Measurements from ENCODE around the gene GRAMD1B.

GRAMD1B gene

DNA sequence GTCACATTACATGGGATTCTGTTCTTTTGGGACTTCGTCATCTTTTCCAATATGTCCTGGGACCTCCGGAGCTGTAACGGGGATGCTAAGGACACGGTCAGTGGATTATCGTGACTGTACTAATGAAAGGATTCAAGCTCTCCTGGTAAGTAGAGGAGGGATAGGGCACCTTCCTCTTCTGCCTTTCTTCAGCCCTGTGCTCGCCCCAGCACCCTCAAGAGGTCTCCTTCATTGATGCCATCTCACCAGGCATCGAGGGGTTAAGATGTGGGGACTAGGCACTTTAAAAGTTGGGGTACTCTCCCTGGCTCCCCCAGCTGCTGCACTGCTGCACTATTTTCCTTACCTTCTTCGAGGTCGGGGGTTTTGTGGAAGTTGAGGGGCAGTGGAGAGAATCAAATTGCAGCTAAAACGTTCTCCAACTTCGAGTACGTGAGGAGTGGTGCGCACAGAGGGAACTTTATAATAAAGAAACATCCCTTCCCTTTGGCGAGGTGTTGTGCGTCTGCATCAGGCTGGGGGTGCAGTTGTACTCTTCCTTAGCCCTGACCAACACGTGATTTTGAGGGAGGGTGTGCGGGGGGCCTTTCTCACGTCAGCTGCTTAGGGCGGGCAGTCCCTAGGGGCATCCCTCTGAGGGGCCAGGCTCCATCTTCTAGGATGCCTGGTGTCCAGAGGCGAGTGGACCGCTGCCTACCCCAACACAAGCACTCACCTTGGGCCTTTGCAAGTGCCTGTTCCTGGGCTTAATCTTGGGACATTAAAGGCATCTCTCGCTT is 96.1 kb downstream of the GRAMD1B start:
- Histone ChIP-seq H3K9ac (ENCODE audit: low read length) (no peak overlapping the region), H3K4me3 (ENCODE audit: low read depth, low read length) (no peak overlapping the region)

DNA sequence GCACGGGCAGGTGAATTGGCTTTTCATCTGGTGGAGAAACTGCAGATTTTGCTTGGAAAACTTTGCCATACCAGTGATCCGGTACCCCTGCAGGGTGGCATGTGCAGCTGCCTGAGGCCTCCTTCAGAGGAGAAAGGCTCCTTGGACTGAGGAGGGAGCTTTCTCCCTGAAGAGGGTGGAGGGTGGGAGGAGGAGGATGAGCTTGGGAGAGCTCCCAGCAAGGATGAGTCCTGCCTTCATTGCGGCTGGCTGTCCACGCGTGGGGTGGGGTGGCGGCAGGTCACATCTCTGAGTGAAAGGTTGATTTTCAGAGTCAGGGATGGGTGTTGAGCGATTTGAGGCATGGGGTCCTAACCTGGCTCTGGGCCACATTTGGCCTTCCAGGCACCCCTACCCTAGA is 96.8 kb downstream of the GRAMD1B start:
- Histone ChIP-seq H3K36me3 (ENCODE audit: control insufficient read depth, insufficient read depth, low read length) (no peaks in the 10 kb centered on the region), H3K9ac (ENCODE audit: low read length) (no peak overlapping the region), H3K27ac (ENCODE audit: low read depth, low read length) (no peak overlapping the region), H3K4me1 (ENCODE audit: control insufficient read depth, insufficient read depth, low read length) (peaks cover 24% of the 10 kb centered on the region), H3K27me3 (ENCODE audit: control insufficient read depth, insufficient read depth, low read length) (no peaks in the 10 kb centered on the region), H3K4me3 (ENCODE audit: low read depth, low read length) (no peak overlapping the region), H3K9me3 (ENCODE audit: control insufficient read depth, insufficient read depth, low read depth, low read length) (no peaks in the 10 kb centered on the region)

More for the DNA sequence above, 96.1 kb downstream of the GRAMD1B start:
- Histone ChIP-seq H3K27me3 (ENCODE audit: control insufficient read depth, insufficient read depth, low read length) (no peaks in the 10 kb centered on the region), H3K36me3 (ENCODE audit: control insufficient read depth, insufficient read depth, low read length) (no peaks in the 10 kb centered on the region), H3K9me3 (ENCODE audit: control insufficient read depth, insufficient read depth, low read depth, low read length) (no peaks in the 10 kb centered on the region), H3K27ac (ENCODE audit: low read depth, low read length) (no peak overlapping the region), H3K4me1 (ENCODE audit: control insufficient read depth, insufficient read depth, low read length) (peaks cover 25% of the 10 kb centered on the region)

DNA sequence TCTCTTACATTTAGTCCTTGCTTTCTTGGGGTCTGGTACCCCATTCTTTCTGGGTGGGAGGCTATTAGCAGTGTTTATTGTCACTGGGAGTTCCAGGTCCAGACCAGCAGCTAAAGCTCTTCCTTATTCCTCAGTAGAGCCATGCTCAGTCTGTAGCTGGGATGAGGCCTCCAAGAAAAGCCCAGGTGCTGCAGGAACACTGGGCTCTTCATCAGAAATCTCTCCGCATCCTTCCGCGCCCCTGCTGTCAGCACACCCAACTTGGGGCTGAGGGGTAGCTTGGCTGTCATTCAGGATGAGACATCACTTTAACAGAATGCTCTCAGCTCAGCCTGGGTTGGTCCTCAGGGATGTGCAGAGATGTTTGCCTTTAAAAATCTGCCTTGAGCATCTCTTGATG is 97.5 kb downstream of the GRAMD1B start:
- Histone ChIP-seq H3K9ac (ENCODE audit: low read length) (no peak overlapping the region), H3K36me3 (ENCODE audit: control insufficient read depth, insufficient read depth, low read length) (no peaks in the 10 kb centered on the region), H3K4me1 (ENCODE audit: control insufficient read depth, insufficient read depth, low read length) (peaks cover 22% of the 10 kb centered on the region), H3K27me3 (ENCODE audit: control insufficient read depth, insufficient read depth, low read length) (no peaks in the 10 kb centered on the region), H3K9me3 (ENCODE audit: control insufficient read depth, insufficient read depth, low read depth, low read length) (no peaks in the 10 kb centered on the region), H3K27ac (ENCODE audit: low read depth, low read length) (no peak overlapping the region), H3K4me3 (ENCODE audit: low read depth, low read length) (no peak overlapping the region)

DNA sequence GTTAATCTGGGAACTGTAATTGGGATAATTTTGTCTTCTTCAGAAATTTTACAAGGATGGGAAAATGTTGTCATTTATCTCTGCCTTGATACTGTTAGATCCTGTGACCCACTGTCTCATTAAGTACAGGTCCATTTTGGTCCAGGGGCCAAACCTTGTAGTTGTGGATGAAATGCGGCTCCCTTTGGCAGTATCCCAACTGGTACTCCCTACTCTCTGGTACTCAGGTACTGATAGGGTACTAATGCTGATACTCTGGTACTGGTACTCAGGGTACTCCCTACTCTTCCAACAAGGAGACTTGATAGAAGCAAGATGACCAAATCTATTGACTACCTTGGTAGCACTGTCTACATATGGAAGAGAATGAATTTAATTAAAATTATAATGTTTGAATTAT is 97.9 kb downstream of the GRAMD1B start:
- no peaks in the 10 kb centered on the region for H3K36me3 ChIP-seq (ENCODE audit: control insufficient read depth, insufficient read depth, low read length)
- H3K4me3 ChIP-seq (ENCODE audit: low read depth, low read length) = no peak overlapping the region
- peaks cover 22% of the 10 kb centered on the region for H3K4me1 ChIP-seq (ENCODE audit: control insufficient read depth, insufficient read depth, low read length)
- no peaks in the 10 kb centered on the region for H3K27me3 ChIP-seq (ENCODE audit: control insufficient read depth, insufficient read depth, low read length)
- H3K9ac ChIP-seq (ENCODE audit: low read length) = no peak overlapping the region
- no peak overlapping the region for H3K27ac ChIP-seq (ENCODE audit: low read depth, low read length)
- no peaks in the 10 kb centered on the region for H3K9me3 ChIP-seq (ENCODE audit: control insufficient read depth, insufficient read depth, low read depth, low read length)

DNA sequence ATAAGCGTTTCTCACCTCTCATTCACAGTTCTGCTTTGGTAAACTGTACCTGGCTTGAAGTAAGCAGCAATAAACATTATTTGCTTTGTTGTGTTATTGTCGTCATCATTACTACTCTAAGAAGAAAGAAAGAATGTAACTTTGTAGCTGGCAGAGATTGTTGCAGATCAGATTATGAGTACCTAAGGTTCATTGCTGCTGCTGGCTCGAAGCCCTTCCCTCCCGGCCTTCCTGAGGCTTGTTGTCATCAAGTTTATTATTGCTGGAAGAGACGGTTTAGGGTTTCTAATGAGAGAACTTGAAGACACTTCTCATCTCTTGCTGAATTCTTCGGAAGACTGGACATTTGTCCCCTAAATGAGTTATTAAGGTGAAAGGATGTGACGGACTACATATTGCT is 101.3 kb downstream of the GRAMD1B start:
- Histone ChIP-seq H3K4me1 (ENCODE audit: control insufficient read depth, insufficient read depth, low read length) (peaks cover 11% of the 10 kb centered on the region), H3K4me3 (ENCODE audit: low read depth, low read length) (no peak overlapping the region), H3K9me3 (ENCODE audit: control insufficient read depth, insufficient read depth, low read depth, low read length) (no peaks in the 10 kb centered on the region), H3K27me3 (ENCODE audit: control insufficient read depth, insufficient read depth, low read length) (no peaks in the 10 kb centered on the region), H3K27ac (ENCODE audit: low read depth, low read length) (no peak overlapping the region), H3K36me3 (ENCODE audit: control insufficient read depth, insufficient read depth, low read length) (no peaks in the 10 kb centered on the region), H3K9ac (ENCODE audit: low read length) (no peak overlapping the region)

DNA sequence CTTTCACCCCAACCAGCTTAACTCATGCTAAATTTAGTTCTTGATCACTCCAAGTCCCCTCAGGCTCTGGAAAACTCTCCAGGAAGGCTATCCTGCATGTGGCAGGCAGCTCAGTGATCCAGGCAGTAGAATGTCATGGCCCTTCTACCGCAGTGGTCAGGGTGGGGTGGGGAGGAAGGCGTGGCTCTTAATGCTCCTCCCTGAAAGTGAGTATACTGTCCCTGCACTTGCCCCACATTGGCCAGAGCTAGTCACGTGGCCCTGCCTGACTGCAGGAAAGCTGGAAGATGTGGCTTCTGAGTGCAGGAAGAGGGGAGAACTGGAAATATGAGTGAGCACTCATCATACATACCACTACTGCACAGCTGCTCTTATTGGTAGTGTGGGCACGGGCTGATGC is 102.1 kb downstream of the GRAMD1B start:
- Histone ChIP-seq H3K27ac (ENCODE audit: low read depth, low read length) (no peak overlapping the region), H3K27me3 (ENCODE audit: control insufficient read depth, insufficient read depth, low read length) (no peaks in the 10 kb centered on the region), H3K9ac (ENCODE audit: low read length) (no peak overlapping the region), H3K36me3 (ENCODE audit: control insufficient read depth, insufficient read depth, low read length) (no peaks in the 10 kb centered on the region), H3K4me1 (ENCODE audit: control insufficient read depth, insufficient read depth, low read length) (peaks cover 19% of the 10 kb centered on the region), H3K4me3 (ENCODE audit: low read depth, low read length) (no peak overlapping the region), H3K9me3 (ENCODE audit: control insufficient read depth, insufficient read depth, low read depth, low read length) (no peaks in the 10 kb centered on the region)

DNA sequence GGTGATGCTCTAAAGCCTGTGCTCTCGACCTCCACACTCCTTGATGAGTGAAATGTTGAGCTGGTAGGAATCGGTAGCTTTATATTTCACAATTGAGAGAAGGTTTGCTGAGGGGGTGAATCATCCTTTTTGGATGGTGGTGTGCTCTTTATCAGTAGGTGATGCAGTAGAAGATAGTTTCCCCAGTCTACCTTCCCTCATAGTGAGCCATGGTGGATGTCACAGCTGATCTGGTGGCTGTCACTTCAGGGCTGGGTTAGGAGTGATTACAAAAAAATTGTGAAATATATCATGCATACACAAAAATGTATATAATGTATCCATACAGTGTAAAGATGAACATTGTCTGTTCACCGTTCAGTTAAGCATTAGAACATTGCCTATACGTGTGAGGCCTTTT is 105.3 kb downstream of the GRAMD1B start:
- H3K27me3 ChIP-seq (ENCODE audit: control insufficient read depth, insufficient read depth, low read length) = no peaks in the 10 kb centered on the region
- H3K27ac ChIP-seq (ENCODE audit: low read depth, low read length) = no peak overlapping the region
- H3K4me3 ChIP-seq (ENCODE audit: low read depth, low read length) = no peak overlapping the region
- H3K9ac ChIP-seq (ENCODE audit: low read length) = no peak overlapping the region
- no peaks in the 10 kb centered on the region for H3K9me3 ChIP-seq (ENCODE audit: control insufficient read depth, insufficient read depth, low read depth, low read length)
- no peaks in the 10 kb centered on the region for H3K36me3 ChIP-seq (ENCODE audit: control insufficient read depth, insufficient read depth, low read length)
- peaks cover 29% of the 10 kb centered on the region for H3K4me1 ChIP-seq (ENCODE audit: control insufficient read depth, insufficient read depth, low read length)

DNA sequence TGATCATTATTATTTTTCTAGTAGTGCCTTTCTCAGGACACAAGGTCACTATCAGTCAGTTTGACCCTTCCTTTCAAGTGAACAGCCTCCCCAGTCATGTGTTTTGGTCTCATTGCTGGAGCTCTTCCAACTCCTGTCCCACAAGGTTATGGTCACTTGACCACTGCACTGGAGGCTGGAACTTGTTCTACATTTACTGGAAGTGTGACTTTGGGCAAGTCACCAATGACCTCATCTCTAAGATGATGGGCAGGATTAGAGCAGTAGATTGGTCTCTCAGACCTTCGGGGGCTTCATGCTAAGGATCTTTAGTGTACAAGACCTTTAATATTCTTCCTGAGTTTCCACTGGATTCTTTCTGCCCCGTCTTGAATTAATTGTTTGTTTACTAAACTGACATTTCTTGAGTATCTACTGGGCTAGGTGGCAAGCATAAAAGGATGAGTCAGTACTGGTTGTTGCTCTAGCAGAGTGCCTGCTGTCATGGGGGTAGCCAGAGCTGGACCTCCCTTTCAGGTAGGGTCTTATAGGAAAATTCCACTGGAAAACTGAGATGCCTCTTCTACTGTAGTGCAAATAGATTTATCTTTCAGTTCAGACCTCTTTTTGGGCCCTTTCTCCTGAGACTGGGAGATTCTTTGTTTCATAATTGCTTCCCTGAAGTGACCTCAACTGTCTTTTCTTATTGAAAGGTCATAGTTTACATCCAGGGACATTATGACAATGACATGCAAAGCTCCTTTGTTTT is 106.8 kb downstream of the GRAMD1B start:
- H3K9ac ChIP-seq (ENCODE audit: low read length) = peak overlapping the region; percentile 52
- H3K9me3 ChIP-seq (ENCODE audit: control insufficient read depth, insufficient read depth, low read depth, low read length) = no peaks in the 10 kb centered on the region
- H3K4me3 ChIP-seq (ENCODE audit: low read depth, low read length) = peak overlapping the region; percentile 4; the same call in 1 of the 2 replicates
- H3K27me3 ChIP-seq (ENCODE audit: control insufficient read depth, insufficient read depth, low read length) = no peaks in the 10 kb centered on the region
- H3K27ac ChIP-seq (ENCODE audit: low read depth, low read length) = peak overlapping the region; percentile 94
- H3K4me1 ChIP-seq (ENCODE audit: control insufficient read depth, insufficient read depth, low read length) = peaks cover 23% of the 10 kb centered on the region
- H3K36me3 ChIP-seq (ENCODE audit: control insufficient read depth, insufficient read depth, low read length) = no peaks in the 10 kb centered on the region

DNA sequence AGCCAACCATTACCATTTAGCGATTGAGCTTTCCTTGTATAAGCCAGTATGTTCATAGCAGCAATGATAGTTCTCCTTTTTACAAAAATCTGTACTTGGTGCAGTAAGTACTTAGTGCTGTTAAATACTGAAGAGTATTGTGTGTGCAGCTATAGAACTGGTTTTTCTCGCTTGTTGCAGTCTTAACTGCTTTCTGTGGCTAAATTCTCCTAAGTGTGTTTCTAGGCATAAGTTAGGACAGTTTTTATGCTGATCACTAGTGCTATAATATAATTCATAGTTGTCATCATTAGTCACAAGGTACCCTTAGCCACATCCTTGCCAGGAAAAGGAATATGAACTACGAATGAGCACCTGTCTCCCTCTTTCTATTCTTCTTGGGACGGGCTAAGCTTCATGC is 107.7 kb downstream of the GRAMD1B start:
- no peaks in the 10 kb centered on the region for H3K36me3 ChIP-seq (ENCODE audit: control insufficient read depth, insufficient read depth, low read length)
- no peaks in the 10 kb centered on the region for H3K27me3 ChIP-seq (ENCODE audit: control insufficient read depth, insufficient read depth, low read length)
- no peak overlapping the region; the same call in 1 of the 2 replicates for H3K4me3 ChIP-seq (ENCODE audit: low read depth, low read length)
- no peaks in the 10 kb centered on the region for H3K9me3 ChIP-seq (ENCODE audit: control insufficient read depth, insufficient read depth, low read depth, low read length)
- peak overlapping the region; percentile 48 for H3K9ac ChIP-seq (ENCODE audit: low read length)
- H3K4me1 ChIP-seq (ENCODE audit: control insufficient read depth, insufficient read depth, low read length) = peaks cover 23% of the 10 kb centered on the region
- peak overlapping the region; percentile 87 for H3K27ac ChIP-seq (ENCODE audit: low read depth, low read length)

DNA sequence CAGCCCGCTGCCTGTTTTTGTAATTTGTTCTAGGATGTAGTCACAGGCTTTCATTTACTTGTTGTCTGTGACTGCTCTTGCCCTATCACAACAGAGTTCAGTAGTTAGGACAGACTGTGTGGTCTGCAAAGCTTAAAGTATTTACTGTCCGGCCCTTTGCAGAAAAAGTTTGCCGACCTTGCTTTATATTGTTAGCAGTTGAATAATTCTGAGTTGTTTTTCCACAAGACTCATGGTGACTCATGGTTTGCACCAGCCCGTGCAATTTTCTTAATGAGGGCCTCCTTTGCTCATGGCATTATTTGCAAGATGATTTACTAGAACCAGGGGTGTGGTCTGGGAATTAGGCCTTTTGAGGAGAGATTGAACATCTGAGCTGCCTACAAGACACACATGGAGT is 113.7 kb downstream of the GRAMD1B start:
- Histone ChIP-seq H3K27me3 (ENCODE audit: control insufficient read depth, insufficient read depth, low read length) (no peaks in the 10 kb centered on the region), H3K36me3 (ENCODE audit: control insufficient read depth, insufficient read depth, low read length) (no peaks in the 10 kb centered on the region), H3K27ac (ENCODE audit: low read depth, low read length) (no peak overlapping the region), H3K4me1 (ENCODE audit: control insufficient read depth, insufficient read depth, low read length) (peaks cover 9% of the 10 kb centered on the region; the same call in 1 of the 2 replicates), H3K9me3 (ENCODE audit: control insufficient read depth, insufficient read depth, low read depth, low read length) (no peaks in the 10 kb centered on the region), H3K4me3 (ENCODE audit: low read depth, low read length) (no peak overlapping the region), H3K9ac (ENCODE audit: low read length) (no peak overlapping the region)

DNA sequence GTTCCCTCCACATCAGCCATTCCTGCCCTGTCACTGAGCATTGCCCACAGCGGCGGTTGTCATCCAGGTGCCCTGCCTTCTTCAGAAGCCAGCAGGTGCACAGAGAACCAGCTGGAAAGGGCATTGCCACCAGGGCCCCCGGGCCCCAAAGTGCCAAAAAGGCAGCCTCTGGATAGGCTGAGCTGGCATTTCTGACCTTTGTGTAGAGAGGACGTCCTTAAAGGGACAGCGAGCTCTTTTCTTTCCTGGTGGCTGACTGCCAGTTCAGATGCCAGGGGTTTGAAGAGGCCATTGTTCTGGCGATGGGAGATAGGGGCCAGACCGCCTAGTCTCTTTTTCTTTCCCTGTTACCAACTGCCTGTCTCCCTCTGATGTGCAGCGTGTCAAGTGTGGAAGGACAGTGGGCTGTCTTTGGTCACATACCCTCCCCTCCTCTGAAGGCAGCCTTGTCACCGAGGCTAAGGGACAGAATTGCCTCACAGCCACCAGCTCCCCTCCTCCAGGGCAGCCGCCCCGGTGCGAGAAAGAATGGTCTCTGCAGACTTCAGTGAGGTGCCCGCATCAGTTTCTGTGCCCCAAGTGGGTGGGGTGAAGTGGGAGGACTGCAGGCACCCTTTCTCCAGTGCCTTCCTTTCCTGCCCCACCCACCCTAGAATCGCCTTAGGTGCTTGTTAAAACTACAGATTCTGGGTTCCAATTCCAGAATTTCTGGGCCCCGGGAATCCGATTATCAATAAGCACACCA is 114.7 kb downstream of the GRAMD1B start:
- Histone ChIP-seq H3K36me3 (ENCODE audit: control insufficient read depth, insufficient read depth, low read length) (no peaks in the 10 kb centered on the region), H3K4me1 (ENCODE audit: control insufficient read depth, insufficient read depth, low read length) (peaks cover 11% of the 10 kb centered on the region; the same call in 1 of the 2 replicates), H3K9me3 (ENCODE audit: control insufficient read depth, insufficient read depth, low read depth, low read length) (no peaks in the 10 kb centered on the region), H3K9ac (ENCODE audit: low read length) (no peak overlapping the region), H3K4me3 (ENCODE audit: low read depth, low read length) (no peak overlapping the region), H3K27me3 (ENCODE audit: control insufficient read depth, insufficient read depth, low read length) (no peaks in the 10 kb centered on the region), H3K27ac (ENCODE audit: low read depth, low read length) (no peak overlapping the region)
